ENCODE results near the gene IGFN1. TPM values are rescaled to one million over a fixed set of nuclear protein-coding genes. Genes with fewer than 3 reads are reported as not detected.

IGFN1 gene
- total RNA-seq, 1 experiment from 2014 or later, result not detected

DNA sequence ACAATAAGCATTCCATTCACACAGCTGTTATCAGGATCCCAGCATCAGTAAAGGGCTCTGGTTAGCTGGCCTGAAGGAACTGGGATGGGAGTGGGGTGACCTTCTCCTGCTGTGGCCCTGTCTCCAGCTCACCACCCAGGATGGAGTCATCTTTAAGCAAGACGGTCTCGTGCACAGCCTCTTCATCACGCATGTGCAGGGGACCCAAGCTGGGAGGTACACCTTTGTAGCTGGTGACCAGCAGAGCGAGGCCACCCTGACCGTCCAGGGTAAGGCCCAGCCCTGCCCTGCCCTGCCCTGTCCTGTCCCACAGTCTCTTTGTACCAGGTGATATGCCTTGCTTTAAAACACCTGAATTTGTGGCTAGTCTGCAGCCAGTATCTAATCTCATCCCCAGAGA lies 24.3 kb downstream of the IGFN1 start:
- Histone ChIP-seq H4K5ac (ENCODE audit: insufficient read length, low read depth, low read length) (no peak overlapping the region), H3K4me1 (ENCODE audit: insufficient read depth, low read length) (no peaks in the 10 kb centered on the region), H2BK5ac (ENCODE audit: insufficient read length, low read length) (no peak overlapping the region), H3K4ac (ENCODE audit: low read depth, low read length) (no peak overlapping the region), H3K27me3 (ENCODE audit: insufficient read depth, low read length) (no peaks in the 10 kb centered on the region), H3T11ph (ENCODE audit: low read length) (no peak overlapping the region), H4K8ac (replicated peaks; ENCODE audit: insufficient read length, low read depth, low read length) (no peak overlapping the region), H2BK15ac (ENCODE audit: low read depth, low read length) (no peak overlapping the region), H3K23me2 (ENCODE audit: insufficient read length, low read depth, low read length, poor library complexity, severe bottlenecking) (no peaks in the 10 kb centered on the region), H4K20me1 (ENCODE audit: control insufficient read depth, insufficient read depth, insufficient read length) (no peaks in the 10 kb centered on the region), H2AK5ac (ENCODE audit: insufficient read length, low read length) (no peak overlapping the region), H3K23ac (ENCODE audit: insufficient read length, low read depth, low read length) (no peak overlapping the region), H3K9ac (ENCODE audit: extremely low read depth, insufficient read length, low read length) (no peak overlapping the region), H2BK12ac (ENCODE audit: insufficient read length, low read depth, low read length) (no peak overlapping the region), H3K79me2 (ENCODE audit: insufficient read depth, low read length) (no peaks in the 10 kb centered on the region), H2AFZ (ENCODE audit: low read length) (no peak overlapping the region), H3K18ac (ENCODE audit: insufficient read length, low read depth, low read length) (no peak overlapping the region), H3K9me3 (ENCODE audit: control insufficient read depth, low read depth, low read length) (no peaks in the 10 kb centered on the region), H2BK20ac (ENCODE audit: low read depth, low read length, poor library complexity, severe bottlenecking) (no peak overlapping the region), H3K14ac (ENCODE audit: insufficient read depth, low read length) (no peak overlapping the region), H3K79me1 (ENCODE audit: insufficient read depth, low read depth, low read length, poor library complexity, severe bottlenecking) (no peaks in the 10 kb centered on the region), H4K91ac (ENCODE audit: insufficient read length, low read depth, low read length) (no peak overlapping the region), H3K27ac (ENCODE audit: insufficient read length, low read depth, low read length) (no peak overlapping the region), H2BK120ac (ENCODE audit: low read depth, low read length, poor library complexity, severe bottlenecking) (no peak overlapping the region), H3K4me2 (ENCODE audit: insufficient read depth, insufficient read length, low read length) (no peak overlapping the region), H3K56ac (ENCODE audit: insufficient read length, low read depth, low read length) (no peak overlapping the region)
- no CpG with 5 or more reads among the region's 5 CpGs for WGBS (ENCODE audit: extremely low coverage, insufficient read length, low lambda C conversion rate)
- no peak for DNase-seq
- H3K4me1 Mint-ChIP-seq, result peaks cover 6 to 9% of the 10 kb centered on the region in 2 experiments; a peak in 3 of 4 replicates
- H3K4me3 Mint-ChIP-seq, result no peak overlapping the region
- H3K36me3 Mint-ChIP-seq (ENCODE audit: insufficient read depth in 1 of 3, low read depth in 3 of 3), result no peaks in the 10 kb centered on the region; a peak in 1 of 7 replicates
- H3K27me3 Mint-ChIP-seq (ENCODE audit: low read depth), result peaks cover 20% of the 10 kb centered on the region
- H3K9me3 Mint-ChIP-seq, result no peaks in the 10 kb centered on the region
- TF ChIP-seq, protein P1, sequence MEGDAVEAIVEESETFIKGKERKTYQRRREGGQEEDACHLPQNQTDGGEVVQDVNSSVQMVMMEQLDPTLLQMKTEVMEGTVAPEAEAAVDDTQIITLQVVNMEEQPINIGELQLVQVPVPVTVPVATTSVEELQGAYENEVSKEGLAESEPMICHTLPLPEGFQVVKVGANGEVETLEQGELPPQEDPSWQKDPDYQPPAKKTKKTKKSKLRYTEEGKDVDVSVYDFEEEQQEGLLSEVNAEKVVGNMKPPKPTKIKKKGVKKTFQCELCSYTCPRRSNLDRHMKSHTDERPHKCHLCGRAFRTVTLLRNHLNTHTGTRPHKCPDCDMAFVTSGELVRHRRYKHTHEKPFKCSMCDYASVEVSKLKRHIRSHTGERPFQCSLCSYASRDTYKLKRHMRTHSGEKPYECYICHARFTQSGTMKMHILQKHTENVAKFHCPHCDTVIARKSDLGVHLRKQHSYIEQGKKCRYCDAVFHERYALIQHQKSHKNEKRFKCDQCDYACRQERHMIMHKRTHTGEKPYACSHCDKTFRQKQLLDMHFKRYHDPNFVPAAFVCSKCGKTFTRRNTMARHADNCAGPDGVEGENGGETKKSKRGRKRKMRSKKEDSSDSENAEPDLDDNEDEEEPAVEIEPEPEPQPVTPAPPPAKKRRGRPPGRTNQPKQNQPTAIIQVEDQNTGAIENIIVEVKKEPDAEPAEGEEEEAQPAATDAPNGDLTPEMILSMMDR (conservative IDR thresholded peaks at IDR 0.05), result no peak
- H3K27ac Mint-ChIP-seq, result peak overlapping the region in 1 of 3 experiments; percentile 10; a peak in 1 of 7 replicates
